HEK293 (cell line): ENCODE results near the gene PDSS2.

Experiments used
- BCL11B ChIP-seq: fragments of 450-650 bp; formaldehyde crosslinking; IDR thresholded peaks from 2 replicates; pipeline ENCODE4 v1.5.1; 2016; ENCODE audit warnings: low read depth, missing biosample characterization, missing genetic modification characterization
- KLF8 ChIP-seq: fragments of 450-650 bp; formaldehyde crosslinking; IDR thresholded peaks from 2 replicates; pipeline ENCODE4 v1.5.1; 2016; ENCODE audit warnings: missing biosample characterization, missing genetic modification characterization
- OVOL3 ChIP-seq: fragments of 450-650 bp; formaldehyde crosslinking; IDR thresholded peaks from 2 replicates; pipeline ENCODE4 v1.5.1; 2016; ENCODE audit warnings: missing biosample characterization, missing genetic modification characterization
- SP3 ChIP-seq: fragments of 450-650 bp; formaldehyde crosslinking; IDR thresholded peaks from 2 replicates; pipeline ENCODE4 v1.5.1; 2016; ENCODE audit warnings: missing biosample characterization, missing genetic modification characterization
- TRIM28 ChIP-seq: IDR thresholded peaks from 2 replicates; pipeline ENCODE4 v1.6.1; 2011; ENCODE audit warnings: low read length, control low read depth, borderline replicate concordance
- ZBTB20 ChIP-seq: fragments of 450-650 bp; formaldehyde crosslinking; IDR thresholded peaks from 2 replicates; pipeline ENCODE4 v1.5.1; 2016; ENCODE audit warnings: missing biosample characterization, missing genetic modification characterization
- ZBTB8A ChIP-seq: fragments of 450-650 bp; formaldehyde crosslinking; IDR thresholded peaks from 2 replicates; pipeline ENCODE4 v1.5.1; 2016; ENCODE audit warnings: missing biosample characterization, missing genetic modification characterization
- ZFP3 ChIP-seq: fragments of 450-650 bp; formaldehyde crosslinking; IDR thresholded peaks from 2 replicates; pipeline ENCODE4 v1.5.1; 2016; ENCODE audit warnings: low read depth, missing biosample characterization, missing genetic modification characterization
- ZNF157 ChIP-seq: fragments of 450-650 bp; formaldehyde crosslinking; IDR thresholded peaks from 2 replicates; pipeline ENCODE4 v1.5.1; 2016; ENCODE audit warnings: missing biosample characterization, missing genetic modification characterization
- ZNF214 ChIP-seq: fragments of 450-650 bp; formaldehyde crosslinking; IDR thresholded peaks from 2 replicates; pipeline ENCODE4 v1.5.1; 2017; ENCODE audit warnings: missing biosample characterization, mild to moderate bottlenecking, missing genetic modification characterization, borderline replicate concordance
- ZNF23 ChIP-seq: fragments of 450-650 bp; formaldehyde crosslinking; IDR thresholded peaks from 2 replicates; pipeline ENCODE4 v1.5.1; 2016; ENCODE audit warnings: missing biosample characterization, missing genetic modification characterization, borderline replicate concordance
- ZNF239 ChIP-seq: fragments of 450-650 bp; formaldehyde crosslinking; IDR thresholded peaks from 2 replicates; pipeline ENCODE4 v1.5.1; 2016; ENCODE audit warnings: missing biosample characterization, missing genetic modification characterization
- ZNF292 ChIP-seq: fragments of 450-650 bp; formaldehyde crosslinking; IDR thresholded peaks from 2 replicates; pipeline ENCODE4 v1.5.1; 2016; ENCODE audit warnings: low read depth, missing biosample characterization, missing genetic modification characterization, borderline replicate concordance
- ZNF302 ChIP-seq: fragments of 450-650 bp; formaldehyde crosslinking; IDR thresholded peaks from 2 replicates; pipeline ENCODE4 v1.5.1; 2016; ENCODE audit warnings: missing biosample characterization, missing genetic modification characterization, low read depth
- ZNF335 ChIP-seq: fragments of 450-650 bp; formaldehyde crosslinking; conservative IDR thresholded peaks from 2 replicates; pipeline ENCODE4 v1.5.1; 2016; ENCODE audit warnings: missing biosample characterization, missing genetic modification characterization
- ZNF548 ChIP-seq: fragments of 450-650 bp; formaldehyde crosslinking; IDR thresholded peaks from 2 replicates; pipeline ENCODE4 v1.5.1; 2016; ENCODE audit warnings: missing biosample characterization, missing genetic modification characterization
- ZNF654 ChIP-seq: fragments of 450-650 bp; formaldehyde crosslinking; IDR thresholded peaks from 2 replicates; pipeline ENCODE4 v1.5.1; 2016; ENCODE audit warnings: low read depth, missing biosample characterization, missing genetic modification characterization
- ZNF660 ChIP-seq: fragments of 450-650 bp; IDR thresholded peaks from 2 replicates; pipeline ENCODE4 v1.5.1; 2018; ENCODE audit warnings: missing biosample characterization, mild to moderate bottlenecking, missing genetic modification characterization
- ZNF677 ChIP-seq: fragments of 450-650 bp; IDR thresholded peaks from 2 replicates; pipeline ENCODE4 v1.5.0; 2018; ENCODE audit warnings: missing biosample characterization, mild to moderate bottlenecking, missing genetic modification characterization, moderate library complexity
- ZNF792 ChIP-seq: fragments of 450-650 bp; formaldehyde crosslinking; IDR thresholded peaks from 2 replicates; pipeline ENCODE4 v1.5.1; 2016; ENCODE audit warnings: missing biosample characterization, missing genetic modification characterization
- TF ChIP-seq, protein P1 (sequence below): fragments of 450-650 bp; formaldehyde crosslinking; IDR thresholded peaks from 2 replicates; pipeline ENCODE4 v1.5.1; 2017; ENCODE audit warnings: missing biosample characterization, missing genetic modification characterization
- TF ChIP-seq, protein P2 (sequence below): fragments of 450-650 bp; IDR thresholded peaks from 2 replicates; pipeline ENCODE4 v1.5.1; 2018; ENCODE audit warnings: missing biosample characterization, mild to moderate bottlenecking, missing genetic modification characterization
- TF ChIP-seq, protein P3 (sequence below): fragments of 450-650 bp; formaldehyde crosslinking; IDR thresholded peaks from 2 replicates; pipeline ENCODE4 v1.5.1; 2016; ENCODE audit warnings: missing biosample characterization, missing genetic modification characterization
- TF ChIP-seq, protein P4 (sequence below): fragments of 450-650 bp; formaldehyde crosslinking; IDR thresholded peaks from 2 replicates; pipeline ENCODE4 v1.5.1; 2016; ENCODE audit warnings: missing biosample characterization, missing genetic modification characterization
- TF ChIP-seq, protein P5 (sequence below): fragments of 450-650 bp; formaldehyde crosslinking; IDR thresholded peaks from 2 replicates; pipeline ENCODE4 v1.5.1; 2016; ENCODE audit warnings: missing biosample characterization, missing genetic modification characterization
- TF ChIP-seq, protein P6 (sequence below): fragments of 450-650 bp; formaldehyde crosslinking; IDR thresholded peaks from 2 replicates; pipeline ENCODE4 v1.5.1; 2016; ENCODE audit warnings: missing biosample characterization, missing genetic modification characterization

The PDSS2 gene

DNA sequence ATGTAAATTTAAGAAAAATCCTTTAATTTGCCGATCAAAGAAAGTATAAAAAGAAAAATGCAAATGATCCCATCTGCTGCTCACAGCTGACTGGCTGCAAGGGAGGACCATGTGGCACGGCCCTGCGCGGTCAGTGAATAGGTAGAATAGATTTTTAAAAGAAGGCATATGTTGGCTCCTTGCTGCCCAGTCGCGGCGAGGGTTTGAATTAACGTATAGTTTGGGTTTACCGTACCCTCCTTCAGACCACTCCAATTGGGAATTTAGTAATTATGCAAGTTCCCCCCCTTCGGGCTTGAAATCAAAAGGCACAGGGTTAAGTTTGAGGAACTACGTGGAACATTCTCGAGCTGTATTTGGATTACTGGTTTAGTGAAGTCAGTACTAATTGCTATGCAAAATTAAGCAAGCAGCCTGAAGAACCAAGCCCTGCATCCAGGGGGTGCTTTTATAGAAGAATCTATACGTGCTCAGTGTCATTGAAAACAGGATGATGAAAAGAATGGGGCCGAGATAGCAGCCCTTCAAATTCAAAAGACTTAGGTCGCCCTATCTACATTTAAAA, 343.0 kb downstream of the PDSS2 start (continued):
- TF ChIP-seq, protein P1, sequence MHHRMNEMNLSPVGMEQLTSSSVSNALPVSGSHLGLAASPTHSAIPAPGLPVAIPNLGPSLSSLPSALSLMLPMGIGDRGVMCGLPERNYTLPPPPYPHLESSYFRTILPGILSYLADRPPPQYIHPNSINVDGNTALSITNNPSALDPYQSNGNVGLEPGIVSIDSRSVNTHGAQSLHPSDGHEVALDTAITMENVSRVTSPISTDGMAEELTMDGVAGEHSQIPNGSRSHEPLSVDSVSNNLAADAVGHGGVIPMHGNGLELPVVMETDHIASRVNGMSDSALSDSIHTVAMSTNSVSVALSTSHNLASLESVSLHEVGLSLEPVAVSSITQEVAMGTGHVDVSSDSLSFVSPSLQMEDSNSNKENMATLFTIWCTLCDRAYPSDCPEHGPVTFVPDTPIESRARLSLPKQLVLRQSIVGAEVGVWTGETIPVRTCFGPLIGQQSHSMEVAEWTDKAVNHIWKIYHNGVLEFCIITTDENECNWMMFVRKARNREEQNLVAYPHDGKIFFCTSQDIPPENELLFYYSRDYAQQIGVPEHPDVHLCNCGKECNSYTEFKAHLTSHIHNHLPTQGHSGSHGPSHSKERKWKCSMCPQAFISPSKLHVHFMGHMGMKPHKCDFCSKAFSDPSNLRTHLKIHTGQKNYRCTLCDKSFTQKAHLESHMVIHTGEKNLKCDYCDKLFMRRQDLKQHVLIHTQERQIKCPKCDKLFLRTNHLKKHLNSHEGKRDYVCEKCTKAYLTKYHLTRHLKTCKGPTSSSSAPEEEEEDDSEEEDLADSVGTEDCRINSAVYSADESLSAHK (tag by site-specific recombination): no peak
- TF ChIP-seq ZNF660 (tag by site-specific recombination) (no peak), BCL11B (tag by site-specific recombination) (no peak), ZNF292 (tag by site-specific recombination) (no peak), ZBTB8A (tag by site-specific recombination) (peak; percentile 35), SP3 (tag by site-specific recombination) (no peak), ZFP3 (tag by site-specific recombination) (no peak), ZNF654 (tag by site-specific recombination) (0 out of 2 replicates have a peak, but pooled peaks have one; percentile 1), ZNF157 (tag by site-specific recombination) (no peak), OVOL3 (tag by site-specific recombination) (no peak), ZNF548 (no peak), ZNF792 (tag by site-specific recombination) (no peak), ZNF214 (tag by site-specific recombination) (no peak), ZNF23 (tag by site-specific recombination) (no peak), ZNF239 (tag by site-specific recombination) (no peak), TRIM28 (no peak), ZNF302 (no peak), ZNF677 (no peak), ZBTB20 (tag by site-specific recombination) (peak; percentile 65; the same call in 1 of the 2 replicates), KLF8 (tag by site-specific recombination) (no peak), ZNF335 (tag by site-specific recombination) (peak; percentile 85)
- TF ChIP-seq, protein P2, sequence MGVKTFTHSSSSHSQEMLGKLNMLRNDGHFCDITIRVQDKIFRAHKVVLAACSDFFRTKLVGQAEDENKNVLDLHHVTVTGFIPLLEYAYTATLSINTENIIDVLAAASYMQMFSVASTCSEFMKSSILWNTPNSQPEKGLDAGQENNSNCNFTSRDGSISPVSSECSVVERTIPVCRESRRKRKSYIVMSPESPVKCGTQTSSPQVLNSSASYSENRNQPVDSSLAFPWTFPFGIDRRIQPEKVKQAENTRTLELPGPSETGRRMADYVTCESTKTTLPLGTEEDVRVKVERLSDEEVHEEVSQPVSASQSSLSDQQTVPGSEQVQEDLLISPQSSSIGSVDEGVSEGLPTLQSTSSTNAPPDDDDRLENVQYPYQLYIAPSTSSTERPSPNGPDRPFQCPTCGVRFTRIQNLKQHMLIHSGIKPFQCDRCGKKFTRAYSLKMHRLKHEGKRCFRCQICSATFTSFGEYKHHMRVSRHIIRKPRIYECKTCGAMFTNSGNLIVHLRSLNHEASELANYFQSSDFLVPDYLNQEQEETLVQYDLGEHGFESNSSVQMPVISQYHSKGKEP (tag by site-specific recombination): peak; percentile 1; the same call in 1 of the 2 replicates
- TF ChIP-seq, protein P3, sequence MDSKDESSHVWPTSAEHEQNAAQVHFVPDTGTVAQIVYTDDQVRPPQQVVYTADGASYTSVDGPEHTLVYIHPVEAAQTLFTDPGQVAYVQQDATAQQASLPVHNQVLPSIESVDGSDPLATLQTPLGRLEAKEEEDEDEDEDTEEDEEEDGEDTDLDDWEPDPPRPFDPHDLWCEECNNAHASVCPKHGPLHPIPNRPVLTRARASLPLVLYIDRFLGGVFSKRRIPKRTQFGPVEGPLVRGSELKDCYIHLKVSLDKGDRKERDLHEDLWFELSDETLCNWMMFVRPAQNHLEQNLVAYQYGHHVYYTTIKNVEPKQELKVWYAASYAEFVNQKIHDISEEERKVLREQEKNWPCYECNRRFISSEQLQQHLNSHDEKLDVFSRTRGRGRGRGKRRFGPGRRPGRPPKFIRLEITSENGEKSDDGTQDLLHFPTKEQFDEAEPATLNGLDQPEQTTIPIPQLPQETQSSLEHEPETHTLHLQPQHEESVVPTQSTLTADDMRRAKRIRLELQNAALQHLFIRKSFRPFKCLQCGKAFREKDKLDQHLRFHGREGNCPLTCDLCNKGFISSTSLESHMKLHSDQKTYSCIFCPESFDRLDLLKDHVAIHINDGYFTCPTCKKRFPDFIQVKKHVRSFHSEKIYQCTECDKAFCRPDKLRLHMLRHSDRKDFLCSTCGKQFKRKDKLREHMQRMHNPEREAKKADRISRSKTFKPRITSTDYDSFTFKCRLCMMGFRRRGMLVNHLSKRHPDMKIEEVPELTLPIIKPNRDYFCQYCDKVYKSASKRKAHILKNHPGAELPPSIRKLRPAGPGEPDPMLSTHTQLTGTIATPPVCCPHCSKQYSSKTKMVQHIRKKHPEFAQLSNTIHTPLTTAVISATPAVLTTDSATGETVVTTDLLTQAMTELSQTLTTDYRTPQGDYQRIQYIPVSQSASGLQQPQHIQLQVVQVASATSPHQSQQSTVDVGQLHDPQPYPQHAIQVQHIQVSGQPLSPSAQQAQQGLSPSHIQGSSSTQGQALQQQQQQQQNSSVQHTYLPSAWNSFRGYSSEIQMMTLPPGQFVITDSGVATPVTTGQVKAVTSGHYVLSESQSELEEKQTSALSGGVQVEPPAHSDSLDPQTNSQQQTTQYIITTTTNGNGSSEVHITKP (tag by site-specific recombination): peak; percentile 71
- TF ChIP-seq, protein P4, sequence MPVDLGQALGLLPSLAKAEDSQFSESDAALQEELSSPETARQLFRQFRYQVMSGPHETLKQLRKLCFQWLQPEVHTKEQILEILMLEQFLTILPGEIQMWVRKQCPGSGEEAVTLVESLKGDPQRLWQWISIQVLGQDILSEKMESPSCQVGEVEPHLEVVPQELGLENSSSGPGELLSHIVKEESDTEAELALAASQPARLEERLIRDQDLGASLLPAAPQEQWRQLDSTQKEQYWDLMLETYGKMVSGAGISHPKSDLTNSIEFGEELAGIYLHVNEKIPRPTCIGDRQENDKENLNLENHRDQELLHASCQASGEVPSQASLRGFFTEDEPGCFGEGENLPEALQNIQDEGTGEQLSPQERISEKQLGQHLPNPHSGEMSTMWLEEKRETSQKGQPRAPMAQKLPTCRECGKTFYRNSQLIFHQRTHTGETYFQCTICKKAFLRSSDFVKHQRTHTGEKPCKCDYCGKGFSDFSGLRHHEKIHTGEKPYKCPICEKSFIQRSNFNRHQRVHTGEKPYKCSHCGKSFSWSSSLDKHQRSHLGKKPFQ (tag by site-specific recombination): no peak
- TF ChIP-seq, protein P5, sequence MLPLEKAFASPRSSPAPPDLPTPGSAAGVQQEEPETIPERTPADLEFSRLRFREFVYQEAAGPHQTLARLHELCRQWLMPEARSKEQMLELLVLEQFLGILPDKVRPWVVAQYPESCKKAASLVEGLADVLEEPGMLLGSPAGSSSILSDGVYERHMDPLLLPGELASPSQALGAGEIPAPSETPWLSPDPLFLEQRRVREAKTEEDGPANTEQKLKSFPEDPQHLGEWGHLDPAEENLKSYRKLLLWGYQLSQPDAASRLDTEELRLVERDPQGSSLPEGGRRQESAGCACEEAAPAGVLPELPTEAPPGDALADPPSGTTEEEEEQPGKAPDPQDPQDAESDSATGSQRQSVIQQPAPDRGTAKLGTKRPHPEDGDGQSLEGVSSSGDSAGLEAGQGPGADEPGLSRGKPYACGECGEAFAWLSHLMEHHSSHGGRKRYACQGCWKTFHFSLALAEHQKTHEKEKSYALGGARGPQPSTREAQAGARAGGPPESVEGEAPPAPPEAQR: no peak
- TF ChIP-seq, protein P6, sequence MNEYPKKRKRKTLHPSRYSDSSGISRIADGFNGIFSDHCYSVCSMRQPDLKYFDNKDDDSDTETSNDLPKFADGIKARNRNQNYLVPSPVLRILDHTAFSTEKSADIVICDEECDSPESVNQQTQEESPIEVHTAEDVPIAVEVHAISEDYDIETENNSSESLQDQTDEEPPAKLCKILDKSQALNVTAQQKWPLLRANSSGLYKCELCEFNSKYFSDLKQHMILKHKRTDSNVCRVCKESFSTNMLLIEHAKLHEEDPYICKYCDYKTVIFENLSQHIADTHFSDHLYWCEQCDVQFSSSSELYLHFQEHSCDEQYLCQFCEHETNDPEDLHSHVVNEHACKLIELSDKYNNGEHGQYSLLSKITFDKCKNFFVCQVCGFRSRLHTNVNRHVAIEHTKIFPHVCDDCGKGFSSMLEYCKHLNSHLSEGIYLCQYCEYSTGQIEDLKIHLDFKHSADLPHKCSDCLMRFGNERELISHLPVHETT (tag by site-specific recombination): no peak
